SK-N-SH (cell line): Measurements from ENCODE around the gene LHPP.

Experiments
- CTCF ChIP-seq: fragments of 200-600 bp; sonication (generic); IDR thresholded peaks from 2 replicates; pipeline ENCODE4 v1.6.1; 2017; ENCODE audit warnings: antibody characterized with exemption, mild to moderate bottlenecking, moderate library complexity
- EP300 ChIP-seq, 2 experiments: IDR thresholded peaks; 2 replicates each; pipeline versions ENCODE4 v1.4.0 to v1.6.1; 2012; ENCODE audit warnings: borderline replicate concordance in 1 of 2, low read depth in 1 of 2, low read length in 1 of 2
- MEF2A ChIP-seq: IDR thresholded peaks from 2 replicates; pipeline ENCODE4 v1.4.0; 2012; ENCODE audit warnings: low read depth, borderline replicate concordance
- MXI1 ChIP-seq: IDR thresholded peaks from 2 replicates; pipeline ENCODE4 v1.6.1; 2012; ENCODE audit warnings: mild to moderate bottlenecking, low read depth, low read length, improper control_type of control experiment
- RAD21 ChIP-seq: IDR thresholded peaks from 2 replicates; pipeline ENCODE4 v1.6.1; 2012; ENCODE audit warnings: mild to moderate bottlenecking, low read length
- TAF1 ChIP-seq: IDR thresholded peaks from 2 replicates; pipeline ENCODE4 v1.6.1; 2012; ENCODE audit warnings: low read depth, mild to moderate bottlenecking, low read length, moderate library complexity, borderline replicate concordance
- TCF12 ChIP-seq: IDR thresholded peaks from 2 replicates; pipeline ENCODE4 v1.4.0; 2012
- TF ChIP-seq, protein P1 (sequence below): IDR thresholded peaks from 2 replicates; pipeline ENCODE4 v1.4.0; 2012; ENCODE audit warnings: low read depth, borderline replicate concordance

- no peak for TF ChIP-seq EP300 (IDR thresholded peaks at IDR 0.05; ENCODE audit: borderline replicate concordance in 1 of 2, low read depth in 1 of 2, low read length in 1 of 2)
- TF ChIP-seq MEF2A: no peak
- TF ChIP-seq TAF1: no peak
- TF ChIP-seq RAD21: no peak
- no peak for TF ChIP-seq CTCF
- TF ChIP-seq, protein P1, sequence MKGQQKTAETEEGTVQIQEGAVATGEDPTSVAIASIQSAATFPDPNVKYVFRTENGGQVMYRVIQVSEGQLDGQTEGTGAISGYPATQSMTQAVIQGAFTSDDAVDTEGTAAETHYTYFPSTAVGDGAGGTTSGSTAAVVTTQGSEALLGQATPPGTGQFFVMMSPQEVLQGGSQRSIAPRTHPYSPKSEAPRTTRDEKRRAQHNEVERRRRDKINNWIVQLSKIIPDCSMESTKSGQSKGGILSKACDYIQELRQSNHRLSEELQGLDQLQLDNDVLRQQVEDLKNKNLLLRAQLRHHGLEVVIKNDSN: no peak
- TF ChIP-seq MXI1: no peak
- TF ChIP-seq TCF12: no peak
Observed at GRCh38 chr10:124566222-124566888, 104.7 kb downstream of the LHPP start.
